ENCODE results near the gene LEPR.

GRCh38 chr1:65459397-65459768, 38.9 kb downstream of the LEPR start:
- TF ChIP-seq CTCF (IDR thresholded peaks at IDR 0.05) (no peak; the same call in none of the 2 replicates), KAT7 (CRISPR knock-in tag; IDR thresholded peaks at IDR 0.05; ENCODE audit: borderline replicate concordance) (no peak), SMAD4 (CRISPR knock-in tag; IDR thresholded peaks at IDR 0.05) (no peak), SP1 (CRISPR knock-in tag; conservative IDR thresholded peaks at IDR 0.05) (no peak)
- TF ChIP-seq, protein P1, sequence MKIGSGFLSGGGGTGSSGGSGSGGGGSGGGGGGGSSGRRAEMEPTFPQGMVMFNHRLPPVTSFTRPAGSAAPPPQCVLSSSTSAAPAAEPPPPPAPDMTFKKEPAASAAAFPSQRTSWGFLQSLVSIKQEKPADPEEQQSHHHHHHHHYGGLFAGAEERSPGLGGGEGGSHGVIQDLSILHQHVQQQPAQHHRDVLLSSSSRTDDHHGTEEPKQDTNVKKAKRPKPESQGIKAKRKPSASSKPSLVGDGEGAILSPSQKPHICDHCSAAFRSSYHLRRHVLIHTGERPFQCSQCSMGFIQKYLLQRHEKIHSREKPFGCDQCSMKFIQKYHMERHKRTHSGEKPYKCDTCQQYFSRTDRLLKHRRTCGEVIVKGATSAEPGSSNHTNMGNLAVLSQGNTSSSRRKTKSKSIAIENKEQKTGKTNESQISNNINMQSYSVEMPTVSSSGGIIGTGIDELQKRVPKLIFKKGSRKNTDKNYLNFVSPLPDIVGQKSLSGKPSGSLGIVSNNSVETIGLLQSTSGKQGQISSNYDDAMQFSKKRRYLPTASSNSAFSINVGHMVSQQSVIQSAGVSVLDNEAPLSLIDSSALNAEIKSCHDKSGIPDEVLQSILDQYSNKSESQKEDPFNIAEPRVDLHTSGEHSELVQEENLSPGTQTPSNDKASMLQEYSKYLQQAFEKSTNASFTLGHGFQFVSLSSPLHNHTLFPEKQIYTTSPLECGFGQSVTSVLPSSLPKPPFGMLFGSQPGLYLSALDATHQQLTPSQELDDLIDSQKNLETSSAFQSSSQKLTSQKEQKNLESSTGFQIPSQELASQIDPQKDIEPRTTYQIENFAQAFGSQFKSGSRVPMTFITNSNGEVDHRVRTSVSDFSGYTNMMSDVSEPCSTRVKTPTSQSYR (CRISPR knock-in tag; IDR thresholded peaks at IDR 0.05): no peak

Measured in WTC11 (cell line).